Coronary artery (tissue), 2 donors: ENCODE results near the gene SYT9.

Experiments
- DNase-seq: peaks from one replicate; pipeline ENCODE4 v3.0.0-alpha.2; 2017; ENCODE audit warnings: low spot score
- H3K27ac ChIP-seq, 2 donors: fragments of 200-600 bp; sonication (generic); one replicate each; pipeline ENCODE4 v1.5.1; 2016 to 2019
- H3K4me3 ChIP-seq: fragments of 200-600 bp; sonication (generic); 2 replicates; pipeline ENCODE4 v1.5.1; 2016; ENCODE audit warnings: mild to moderate bottlenecking, moderate library complexity
- CTCF ChIP-seq: fragments of 200-600 bp; sonication (generic); IDR thresholded peaks from one replicate; pipeline ENCODE4 v1.5.1; 2019; ENCODE audit warnings: antibody characterized with exemption

Gene SYT9

DNA sequence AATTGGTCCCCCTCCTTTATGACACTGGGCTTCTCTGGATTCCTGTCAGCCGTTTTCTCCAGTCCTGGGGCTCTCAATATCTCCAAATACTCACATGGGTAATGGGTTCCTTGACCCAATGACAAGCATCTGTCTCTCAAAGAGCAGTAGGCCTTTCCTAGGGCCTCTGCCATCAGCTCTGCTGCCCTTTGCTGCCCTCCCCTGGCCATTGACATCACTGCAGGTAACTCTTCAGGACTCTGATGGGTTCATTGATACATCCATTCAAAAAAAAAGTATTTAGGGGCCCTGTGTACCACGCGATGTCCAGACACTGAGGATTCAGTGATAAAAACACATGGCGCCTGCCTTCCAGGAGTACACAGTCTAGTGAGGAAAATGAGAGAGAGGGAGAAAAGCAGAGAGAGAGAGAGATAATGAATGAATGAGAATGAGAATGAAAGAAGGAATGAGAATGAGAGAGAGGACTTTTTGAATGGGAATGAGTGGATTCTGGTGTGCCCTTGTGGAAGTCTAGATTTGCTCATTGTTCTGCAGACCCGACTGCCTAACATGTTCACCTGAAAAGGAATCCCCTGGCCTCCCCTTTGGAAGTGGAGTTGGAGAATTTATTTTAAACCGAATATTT, 191.0 kb downstream of the SYT9 start:
- TF ChIP-seq CTCF, result peak; percentile 77
- no peak overlapping the region for H3K4me3 ChIP-seq
- no peak for DNase-seq
- no peak overlapping the region for H3K27ac ChIP-seq

DNA sequence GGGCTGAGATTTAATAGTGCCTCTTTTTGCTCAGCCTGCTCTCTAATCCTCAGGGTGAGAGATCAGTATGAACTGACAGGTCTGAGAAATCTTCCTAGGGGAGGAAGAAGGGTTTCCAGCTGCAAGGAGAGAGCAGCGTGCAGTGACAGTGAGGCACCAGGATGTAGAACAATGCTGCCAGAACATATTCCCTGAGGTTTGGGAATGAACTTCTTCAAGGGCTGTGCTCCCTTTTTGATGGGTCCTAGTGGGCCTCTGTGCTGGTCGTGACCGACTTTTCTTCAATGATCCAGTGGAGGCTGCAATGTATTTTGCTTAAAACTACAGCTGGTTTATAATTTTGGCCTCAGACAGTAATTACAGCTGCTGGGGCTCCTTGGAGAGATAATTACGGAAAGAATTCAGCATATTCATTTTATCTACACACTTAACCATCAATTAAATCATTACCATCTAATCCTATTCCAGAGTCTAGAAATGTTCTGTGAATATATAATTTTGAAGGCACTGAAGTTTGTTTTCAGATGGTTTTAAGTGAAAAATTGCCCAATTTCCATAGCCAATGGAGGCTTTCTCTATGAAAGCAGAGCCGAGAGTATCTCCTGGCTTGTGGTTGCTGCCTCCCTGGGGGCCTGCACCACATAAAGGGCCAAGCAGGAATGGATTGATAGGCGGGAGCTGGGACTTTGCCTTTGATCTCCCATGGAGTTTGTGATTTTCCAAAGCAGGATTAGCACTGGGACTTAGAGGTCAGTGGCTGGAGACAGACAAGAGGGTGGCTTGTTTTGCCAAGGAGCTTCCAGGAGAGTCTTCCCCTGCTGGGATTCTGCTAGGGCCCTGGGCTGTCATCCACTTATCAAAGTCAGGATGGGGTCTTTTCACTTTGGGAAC, 192.6 kb downstream of the SYT9 start:
- no peak for TF ChIP-seq CTCF
- no peak for DNase-seq
- no peak overlapping the region for H3K4me3 ChIP-seq
- H3K27ac ChIP-seq, result no peak overlapping the region

DNA sequence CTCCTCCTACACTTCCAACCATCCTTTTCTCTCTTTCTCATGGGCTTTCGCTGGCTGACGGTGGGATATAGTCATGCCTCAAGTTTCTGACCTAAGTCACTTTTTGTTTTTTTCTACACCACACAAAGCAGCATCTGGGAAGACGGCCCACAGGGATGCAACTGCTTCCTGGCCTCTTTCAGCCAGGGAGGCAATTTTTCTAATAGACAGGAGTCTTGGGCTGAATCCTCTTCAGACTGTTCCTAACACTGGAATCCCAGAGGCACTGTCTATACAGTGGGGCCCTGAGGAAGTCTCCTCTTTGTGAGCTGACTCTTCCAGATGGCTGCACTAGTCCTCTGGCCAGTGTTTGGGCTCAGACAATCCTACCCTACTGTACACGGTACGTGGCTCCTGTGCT, 193.9 kb downstream of the SYT9 start:
- H3K27ac ChIP-seq, result no peak overlapping the region
- TF ChIP-seq CTCF, result no peak
- DNase-seq, result no peak
- H3K4me3 ChIP-seq, result no peak overlapping the region

DNA sequence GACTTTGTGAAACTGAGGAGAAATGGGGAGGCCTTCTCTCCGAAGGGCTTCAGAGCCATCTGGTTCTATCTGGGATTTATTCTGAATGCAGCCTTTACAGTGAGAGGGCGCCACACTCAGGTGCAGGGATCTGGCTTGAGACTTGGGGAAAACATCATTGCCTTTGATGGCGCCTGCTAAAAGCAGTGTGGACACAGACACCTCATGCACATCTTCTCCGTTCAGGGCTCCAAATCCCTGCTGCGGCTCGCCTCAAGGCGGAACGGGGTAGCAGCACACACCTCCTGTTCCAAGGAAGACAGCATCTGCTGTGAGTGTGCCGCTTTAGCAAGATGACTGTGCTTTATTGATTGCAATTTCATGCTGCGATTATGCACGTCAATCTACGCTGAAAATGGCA, 196.5 kb downstream of the SYT9 start:
- no peak for DNase-seq

GRCh38 chr11:7449211-7449840, 197.6 kb downstream of the SYT9 start:
- no peak for DNase-seq
- Histone ChIP-seq H3K27ac (no peak overlapping the region), H3K4me3 (no peak overlapping the region)
- TF ChIP-seq CTCF, result no peak

More for the DNA sequence above, 196.5 kb downstream of the SYT9 start:
- Histone ChIP-seq H3K4me3 (no peak overlapping the region), H3K27ac (no peak overlapping the region)
- TF ChIP-seq CTCF, result no peak

- H3K27ac ChIP-seq, result no peak overlapping the region
- no peak for TF ChIP-seq CTCF
- DNase-seq, result no peak
- H3K4me3 ChIP-seq, result no peak overlapping the region
Observed at GRCh38 chr11:7449841-7450214, 198.1 kb downstream of the SYT9 start.
